NCI-H1436 (cell line): ENCODE results near the gene SPATA17.
"Not testable (repeated sequence)": the region's sequence is repeated elsewhere in the genome, so short reads cannot be mapped to it uniquely, and the experiment has no call there.

ENCODE experiments used
- DNase-seq: peaks from one replicate; lab custom pipeline; 2025; lab: John Stamatoyannopoulos, UW

SPATA17 gene

DNA sequence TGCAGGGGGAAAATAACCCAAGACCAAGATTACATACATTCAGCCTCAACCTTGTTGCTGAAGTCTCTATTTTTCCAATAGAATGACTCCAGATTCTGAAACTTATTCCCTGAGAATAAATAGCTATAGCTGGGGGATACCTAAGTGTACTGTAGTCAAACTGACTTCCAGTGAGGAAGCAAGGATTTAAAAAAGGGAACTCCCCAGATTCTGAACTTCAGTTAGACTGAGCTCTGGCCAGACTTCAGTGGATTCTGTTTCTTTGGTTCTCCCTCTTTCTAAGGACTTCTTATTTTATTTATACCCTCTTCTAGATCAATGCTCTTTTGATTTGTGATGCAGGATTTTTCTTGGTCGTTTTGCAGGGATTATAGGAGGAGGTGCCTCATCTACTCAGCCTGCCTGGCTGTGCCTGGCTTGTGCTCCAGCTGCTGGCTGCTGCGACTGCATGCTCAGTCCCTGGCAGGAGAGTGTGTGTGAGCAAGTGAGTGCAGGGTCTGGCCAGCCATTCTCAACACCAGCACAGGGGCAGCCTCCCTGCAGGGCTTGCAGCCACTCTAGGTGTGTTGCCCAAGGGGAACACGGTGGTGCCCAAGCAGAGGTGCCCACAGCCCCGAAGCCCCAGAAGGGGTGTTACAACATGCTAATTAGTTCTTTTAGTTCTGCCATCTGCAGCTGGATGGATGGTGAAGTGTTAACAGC, 43.0 kb downstream of the SPATA17 start:
- DNase-seq: no peak

GRCh38 chr1:217681806-217682205, 50.7 kb downstream of the SPATA17 start:
- DNase-seq: no peak

GRCh38 chr1:217687511-217687910, 56.4 kb downstream of the SPATA17 start:
- no peak for DNase-seq

DNA sequence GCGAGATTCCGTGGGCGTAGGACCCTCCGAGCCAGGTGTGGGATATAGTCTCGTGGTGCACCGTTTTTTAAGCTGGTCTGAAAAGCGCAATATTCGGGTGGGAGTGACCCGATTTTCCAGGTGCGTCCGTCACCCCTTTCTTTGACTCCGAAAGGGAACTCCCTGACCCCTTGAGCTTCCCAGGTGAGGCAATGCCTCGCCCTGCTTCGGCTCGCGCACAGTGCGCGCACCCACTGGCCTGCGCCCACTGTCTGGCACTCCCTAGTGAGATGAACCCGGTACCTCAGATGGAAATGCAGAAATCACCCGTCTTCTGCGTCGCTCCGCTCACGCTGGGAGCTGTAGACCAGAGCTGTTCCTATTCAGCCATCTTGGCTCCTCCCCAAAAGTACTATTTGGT, 65.0 kb downstream of the SPATA17 start:
- DNase-seq: not testable (repeated sequence)

DNA sequence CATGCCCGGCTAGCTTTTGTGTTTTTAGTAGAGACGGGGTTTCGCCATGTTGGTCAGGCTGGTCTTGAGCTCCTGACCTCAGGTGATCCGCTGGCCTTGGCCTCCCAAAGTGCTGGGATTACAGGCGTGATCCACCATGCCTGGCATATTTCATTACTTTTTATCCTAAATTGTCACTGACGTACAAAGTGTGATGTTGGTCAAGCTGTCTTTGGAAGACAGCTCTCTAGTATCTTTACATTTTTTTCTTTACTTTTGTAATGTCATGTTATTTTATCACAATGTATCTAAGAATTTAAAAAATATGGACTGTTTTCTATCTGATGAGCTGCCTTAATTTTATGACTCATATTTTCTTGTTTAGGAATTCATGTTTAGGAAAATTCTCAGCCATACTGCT, 72.2 kb downstream of the SPATA17 start:
- DNase-seq: no peak

- DNase-seq: no peak
These were observed 81.9 kb downstream of the SPATA17 start for GRCh38 chr1:217712925-217713597.

GRCh38 chr1:217715681-217716080, 84.5 kb downstream of the SPATA17 start:
- DNase-seq: no peak

- no peak for DNase-seq
These were observed 86.8 kb downstream of the SPATA17 start for GRCh38 chr1:217717959-217718358.

- no peak for DNase-seq
These were observed 87.7 kb downstream of the SPATA17 start for GRCh38 chr1:217718873-217719272.

DNA sequence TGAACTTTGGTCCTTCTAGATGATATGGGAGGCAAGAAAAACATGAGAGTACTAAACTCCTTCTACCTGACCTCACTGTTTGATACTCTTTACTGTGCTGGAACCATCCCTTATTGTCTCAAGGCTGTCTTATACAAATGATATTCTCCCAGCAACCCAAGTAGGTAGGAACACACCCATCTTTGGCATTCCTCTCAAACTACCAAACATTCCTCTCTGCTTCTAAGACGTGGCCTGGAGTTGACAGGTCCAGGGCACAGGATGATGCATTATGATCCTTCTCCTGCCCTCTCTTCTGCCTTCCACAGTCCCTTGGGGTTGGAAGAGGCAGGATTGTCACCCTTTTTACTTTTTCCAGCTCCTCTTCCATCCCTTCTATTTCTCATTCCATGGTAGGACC, 90.5 kb downstream of the SPATA17 start:
- no peak for DNase-seq

DNA sequence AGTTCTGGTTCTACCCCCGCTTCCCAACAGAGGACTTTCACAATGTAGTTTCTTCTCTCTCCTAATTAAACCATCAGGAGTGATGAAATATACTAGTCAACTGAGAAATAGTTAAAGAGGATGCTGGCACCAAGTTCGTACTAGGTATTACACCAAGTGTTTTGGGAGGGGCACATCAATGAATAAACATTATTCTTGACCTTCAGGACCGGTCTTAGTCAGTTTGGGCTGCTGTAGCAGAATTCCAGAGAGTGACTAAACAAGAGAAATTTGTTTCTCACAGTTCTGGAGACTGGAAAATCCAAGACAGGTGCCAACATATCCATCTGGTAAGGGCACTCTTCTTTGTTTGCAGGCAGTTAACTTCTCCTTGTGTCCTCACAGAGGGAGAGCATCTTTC, 103.8 kb downstream of the SPATA17 start:
- DNase-seq: no peak

DNA sequence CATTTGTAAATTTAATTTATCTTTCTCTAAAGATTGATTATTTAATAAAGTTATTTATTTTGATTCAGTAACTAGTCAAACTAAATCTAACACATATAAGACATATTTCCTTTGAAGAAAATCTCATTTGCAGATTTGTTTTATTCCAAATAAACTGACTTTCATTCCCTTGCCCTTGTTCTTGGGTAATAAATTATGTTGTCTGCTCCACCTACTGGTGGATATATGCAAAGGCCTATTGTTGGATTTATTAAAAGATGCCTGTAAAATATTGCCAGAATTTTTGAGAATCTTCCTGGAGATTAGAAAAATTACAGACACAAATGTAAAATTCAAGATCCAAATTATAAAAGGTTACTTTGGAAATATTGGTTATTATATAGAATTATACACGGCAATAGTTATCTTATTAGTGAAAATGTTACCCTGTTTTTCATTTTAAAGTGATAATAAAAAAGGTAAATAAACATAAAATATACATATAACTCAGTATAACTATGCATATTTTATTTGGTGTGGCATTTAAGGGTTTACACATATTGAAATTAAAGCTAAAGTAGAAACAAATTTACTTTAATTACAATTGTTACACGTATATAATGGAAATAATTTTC, 116.1 kb downstream of the SPATA17 start:
- DNase-seq: peak; percentile 35

- no peak for DNase-seq
These were observed 138.6 kb downstream of the SPATA17 start for GRCh38 chr1:217769768-217770167.

- no peak for DNase-seq
These were observed 139.8 kb downstream of the SPATA17 start for GRCh38 chr1:217770918-217771317.

DNA sequence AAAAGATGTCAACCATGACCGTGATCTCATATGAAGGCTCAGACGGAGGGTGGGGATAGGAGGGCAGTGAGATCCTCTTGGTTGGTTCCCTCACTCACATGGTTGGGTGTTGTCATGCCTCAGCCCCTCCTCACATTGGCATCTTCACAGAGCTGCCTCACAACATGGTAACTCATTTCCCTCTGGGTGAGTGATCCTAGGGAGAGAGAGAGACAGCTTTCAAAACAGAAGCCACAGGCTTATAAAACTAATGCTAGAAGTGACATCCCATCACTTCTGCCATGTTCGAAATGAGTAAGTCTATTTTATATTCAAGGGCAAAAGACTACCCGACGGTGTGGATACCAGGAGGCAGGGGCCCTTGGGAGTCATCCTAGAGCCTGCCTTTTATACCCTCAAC, 145.5 kb downstream of the SPATA17 start:
- DNase-seq: no peak

GRCh38 chr1:217781056-217781455, 149.9 kb downstream of the SPATA17 start:
- DNase-seq: no peak

GRCh38 chr1:217791091-217791490, 159.9 kb downstream of the SPATA17 start:
- DNase-seq: no peak

GRCh38 chr1:217805792-217806191, 174.6 kb downstream of the SPATA17 start:
- DNase-seq: no peak

DNA sequence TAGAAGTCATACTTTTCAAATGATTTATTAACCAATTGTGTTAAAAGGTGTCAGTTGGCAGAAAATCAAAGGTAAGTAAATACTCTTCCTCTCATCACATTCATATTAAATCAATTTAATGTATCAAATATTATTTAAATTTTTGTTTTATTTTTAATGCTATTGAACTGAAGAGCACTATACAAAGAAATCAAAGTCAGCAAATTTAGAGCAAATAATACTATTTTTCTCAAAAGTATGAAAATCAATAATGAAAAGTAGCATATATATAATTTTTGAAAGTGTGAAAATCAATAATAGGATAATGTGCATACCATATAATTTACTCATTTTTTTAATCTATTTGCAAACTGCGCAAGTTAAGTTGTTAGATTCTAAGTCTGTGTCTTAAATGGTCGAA, 181.0 kb downstream of the SPATA17 start:
- DNase-seq: no peak

DNA sequence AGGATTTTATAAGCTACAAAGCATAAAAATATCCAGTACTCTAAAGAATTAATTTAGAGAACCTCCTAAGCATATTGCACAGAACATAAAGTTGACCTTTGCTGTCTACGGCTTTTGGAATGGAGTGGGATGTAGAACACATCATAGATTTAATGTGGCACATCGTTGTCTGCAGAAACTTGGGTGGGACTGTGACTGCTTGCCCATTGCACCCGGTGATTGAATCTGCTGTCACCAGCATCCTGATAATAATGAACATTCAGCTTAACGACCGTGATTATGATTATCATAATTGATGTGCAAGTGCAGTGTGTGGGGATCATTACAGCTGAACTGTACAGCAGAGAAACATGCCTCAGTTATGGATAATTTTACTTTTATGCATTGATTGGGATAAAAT, 181.9 kb downstream of the SPATA17 start:
- no peak for DNase-seq

GRCh38 chr1:217837691-217838090, 206.5 kb downstream of the SPATA17 start:
- no peak for DNase-seq

DNA sequence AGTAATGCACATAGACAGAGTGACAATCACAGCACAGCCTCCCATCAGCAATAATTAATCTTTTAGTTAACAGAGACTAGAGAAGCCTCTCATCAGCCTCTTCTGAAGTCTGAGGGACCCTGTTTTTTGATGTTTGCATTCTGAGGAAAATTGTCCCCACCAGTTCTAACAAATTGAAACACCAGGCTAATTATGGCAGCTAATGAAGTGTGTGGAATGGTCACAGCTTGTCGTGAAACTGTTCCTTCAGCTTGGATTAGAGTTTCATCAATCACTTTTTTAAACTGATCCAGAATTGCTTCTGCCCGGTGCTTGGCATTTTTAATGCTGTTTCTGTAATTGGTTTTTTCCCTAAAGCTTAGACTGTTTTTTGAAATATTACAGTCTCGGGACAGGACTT, 208.0 kb downstream of the SPATA17 start:
- no peak for DNase-seq

DNA sequence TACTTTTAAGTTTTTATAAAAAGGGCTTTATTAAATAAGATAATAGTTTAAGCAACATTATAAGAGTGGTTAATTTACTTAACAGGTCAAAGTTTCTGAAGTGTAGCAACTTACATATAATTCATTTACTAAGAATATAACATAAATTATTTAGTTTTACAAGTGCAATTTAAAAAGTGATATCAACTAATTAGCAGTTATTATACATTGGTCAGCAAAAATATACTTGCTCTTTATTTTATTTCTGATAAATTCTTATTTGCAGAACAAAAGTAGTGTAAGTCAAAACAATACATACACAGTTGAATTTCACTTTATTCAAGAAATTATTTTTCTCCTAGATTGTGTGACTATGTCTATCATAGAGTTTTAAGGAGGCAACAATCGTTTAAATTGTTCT, 215.6 kb downstream of the SPATA17 start:
- no peak for DNase-seq
